Activated gamma-delta T cell (primary cell): Measurements from ENCODE around the gene DAPK3.
"Not testable (repeated sequence)": the region's sequence is repeated elsewhere in the genome, so short reads cannot be mapped to it uniquely, and the experiment has no call there.

Experiments
- DNase-seq: peaks from one replicate; lab custom pipeline; 2025; lab: John Stamatoyannopoulos, UW

The DAPK3 gene

DNA sequence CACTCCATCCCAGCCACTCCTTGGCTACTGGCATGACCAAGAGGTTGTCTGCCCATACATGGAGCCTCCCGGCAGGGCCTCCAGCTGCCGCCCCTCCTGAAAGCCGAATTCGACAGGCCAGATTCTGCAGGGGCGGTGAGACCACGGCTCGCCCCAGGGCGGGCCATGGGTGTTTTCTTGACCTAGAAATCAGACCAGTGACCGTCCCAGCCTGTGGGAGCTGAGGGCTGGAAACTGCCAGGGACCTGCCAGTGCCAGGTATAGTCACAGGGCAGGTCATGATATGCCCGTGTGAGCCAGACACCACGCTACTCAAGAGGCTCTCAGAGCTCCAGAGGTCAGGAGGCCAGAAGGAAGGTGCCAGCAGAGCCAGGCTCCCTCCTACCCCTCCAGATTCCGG, 16.8 kb downstream of the DAPK3 start:
- no peak for DNase-seq

DNA sequence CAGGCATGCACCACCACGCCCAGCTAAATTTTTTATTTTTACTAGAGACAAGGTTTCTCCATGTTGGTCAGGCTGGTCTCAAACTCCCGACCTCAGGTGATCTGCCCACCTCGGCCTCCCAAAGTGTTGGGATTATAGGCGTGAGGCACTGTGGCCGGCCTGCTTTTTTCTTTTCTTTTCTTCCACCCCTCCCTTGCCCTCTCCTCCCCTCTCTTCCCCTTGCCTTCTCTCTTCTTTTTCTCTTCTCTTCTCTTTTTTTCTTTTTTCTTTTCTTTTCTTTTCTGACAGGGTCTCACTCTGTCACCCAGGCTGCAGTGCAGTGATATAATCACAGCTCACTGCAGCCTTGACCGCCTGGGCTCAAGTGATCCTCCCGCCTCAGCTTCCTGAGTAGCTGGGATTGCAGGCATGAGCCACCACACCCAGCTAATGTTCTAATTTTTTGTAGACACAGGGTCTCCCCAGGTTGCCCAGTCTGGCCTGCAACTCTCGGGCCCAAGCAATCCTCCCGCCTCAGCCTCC, 18.1 kb downstream of the DAPK3 start:
- DNase-seq: not testable (repeated sequence)

GRCh38 chr19:3950871-3951861, 19.7 kb downstream of the DAPK3 start:
- no peak for DNase-seq

DNA sequence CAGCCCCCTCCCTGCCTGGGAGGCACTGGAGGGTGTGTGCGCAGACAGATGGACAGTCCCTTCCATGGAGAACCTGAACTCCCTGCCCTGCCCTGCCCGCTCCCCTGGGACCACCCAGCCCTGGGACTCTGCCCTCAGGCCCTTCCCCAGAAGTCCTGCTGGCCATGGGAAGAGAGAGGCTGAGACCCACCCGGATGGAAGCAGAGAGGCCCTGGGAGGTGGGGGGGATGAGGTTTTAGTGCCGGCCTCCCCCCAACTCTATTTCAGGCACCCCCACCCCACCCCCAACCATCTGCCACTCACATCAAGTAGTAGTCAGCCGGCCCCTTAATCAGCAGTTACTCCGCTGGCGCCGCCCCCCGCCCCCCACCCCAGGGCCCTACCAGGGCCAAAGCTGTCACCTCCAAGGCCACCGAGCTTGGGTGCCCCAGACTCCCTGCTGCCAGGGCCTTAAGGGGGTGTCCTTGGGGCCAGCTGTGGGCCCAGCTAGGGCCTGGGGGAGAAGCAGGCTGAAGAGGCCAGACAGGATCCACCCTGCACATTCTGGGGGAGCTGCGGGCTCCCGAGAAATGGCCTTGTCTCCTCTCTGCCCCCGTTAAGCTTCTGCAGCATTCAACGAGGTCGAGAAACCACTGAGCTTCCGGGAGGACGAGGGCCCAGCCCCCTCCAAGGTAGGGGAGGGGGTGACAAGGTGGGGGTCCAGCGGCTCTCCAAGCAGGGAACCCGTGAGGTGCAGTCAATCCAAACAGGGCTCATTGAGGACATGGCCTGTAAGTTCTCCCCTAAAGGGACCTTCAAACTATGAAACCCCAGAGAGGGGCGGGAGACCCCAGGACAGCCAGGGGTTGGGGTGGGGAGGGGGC, 20.7 kb downstream of the DAPK3 start:
- DNase-seq: no peak

GRCh38 chr19:3949294-3949693, 21.6 kb downstream of the DAPK3 start:
- DNase-seq: no peak

GRCh38 chr19:3947316-3947933, 23.5 kb downstream of the DAPK3 start:
- not testable (repeated sequence) for DNase-seq

DNA sequence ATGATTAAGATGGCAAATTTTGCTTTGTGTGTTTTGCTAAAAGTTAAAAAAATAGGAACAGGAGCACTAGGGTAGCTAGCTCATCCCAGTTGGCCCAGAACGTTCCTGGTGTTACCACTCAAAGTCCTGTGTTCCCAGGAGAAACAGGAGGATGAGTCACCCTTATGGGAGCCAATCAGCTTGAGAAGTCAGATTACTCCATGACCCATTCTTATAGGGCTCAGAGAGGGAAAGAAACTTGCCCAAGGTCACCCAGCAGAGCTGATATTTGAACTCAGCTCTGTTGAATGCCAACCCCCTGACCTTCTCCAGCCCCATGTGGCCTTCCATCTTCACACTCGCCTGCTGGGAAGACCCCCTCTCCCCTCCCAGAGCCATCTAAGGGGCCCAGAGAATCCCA, 25.1 kb downstream of the DAPK3 start:
- no peak for DNase-seq

GRCh38 chr19:3944018-3944721, 26.7 kb downstream of the DAPK3 start:
- no peak for DNase-seq

DNA sequence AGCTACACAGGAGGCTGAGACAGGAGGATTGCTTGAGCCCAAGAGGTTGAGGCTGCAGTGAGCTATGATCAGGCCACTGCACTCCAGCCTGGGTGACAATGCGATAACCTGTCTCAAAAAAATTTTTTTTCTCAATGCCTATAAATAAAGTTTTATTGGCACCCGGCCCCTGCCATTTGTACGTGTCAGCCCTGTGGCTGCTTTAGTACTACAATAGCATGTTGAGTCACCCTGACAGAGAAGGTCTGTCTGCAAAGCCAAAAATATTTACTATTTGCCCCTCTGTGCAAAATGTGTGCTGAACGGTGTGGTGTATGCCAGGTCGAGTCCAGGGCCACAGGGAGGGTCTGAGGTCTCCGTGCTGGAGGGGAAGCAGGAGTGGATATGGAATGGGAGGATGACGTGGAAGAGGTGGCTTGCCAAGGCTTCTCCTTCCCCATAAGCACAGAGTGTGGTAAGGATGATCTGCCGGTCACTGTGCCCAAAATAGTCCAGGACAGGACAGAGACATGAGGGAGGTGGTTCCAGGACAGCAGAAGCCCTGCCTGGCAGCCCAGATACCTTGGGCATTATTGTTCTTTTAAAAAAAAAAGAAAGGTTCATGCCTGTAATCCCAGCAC, 28.0 kb downstream of the DAPK3 start:
- DNase-seq: no peak

GRCh38 chr19:3938300-3938950, 32.5 kb downstream of the DAPK3 start:
- DNase-seq: not testable (repeated sequence)

- no peak for DNase-seq
These were observed 34.1 kb downstream of the DAPK3 start for GRCh38 chr19:3936506-3937442.

DNA sequence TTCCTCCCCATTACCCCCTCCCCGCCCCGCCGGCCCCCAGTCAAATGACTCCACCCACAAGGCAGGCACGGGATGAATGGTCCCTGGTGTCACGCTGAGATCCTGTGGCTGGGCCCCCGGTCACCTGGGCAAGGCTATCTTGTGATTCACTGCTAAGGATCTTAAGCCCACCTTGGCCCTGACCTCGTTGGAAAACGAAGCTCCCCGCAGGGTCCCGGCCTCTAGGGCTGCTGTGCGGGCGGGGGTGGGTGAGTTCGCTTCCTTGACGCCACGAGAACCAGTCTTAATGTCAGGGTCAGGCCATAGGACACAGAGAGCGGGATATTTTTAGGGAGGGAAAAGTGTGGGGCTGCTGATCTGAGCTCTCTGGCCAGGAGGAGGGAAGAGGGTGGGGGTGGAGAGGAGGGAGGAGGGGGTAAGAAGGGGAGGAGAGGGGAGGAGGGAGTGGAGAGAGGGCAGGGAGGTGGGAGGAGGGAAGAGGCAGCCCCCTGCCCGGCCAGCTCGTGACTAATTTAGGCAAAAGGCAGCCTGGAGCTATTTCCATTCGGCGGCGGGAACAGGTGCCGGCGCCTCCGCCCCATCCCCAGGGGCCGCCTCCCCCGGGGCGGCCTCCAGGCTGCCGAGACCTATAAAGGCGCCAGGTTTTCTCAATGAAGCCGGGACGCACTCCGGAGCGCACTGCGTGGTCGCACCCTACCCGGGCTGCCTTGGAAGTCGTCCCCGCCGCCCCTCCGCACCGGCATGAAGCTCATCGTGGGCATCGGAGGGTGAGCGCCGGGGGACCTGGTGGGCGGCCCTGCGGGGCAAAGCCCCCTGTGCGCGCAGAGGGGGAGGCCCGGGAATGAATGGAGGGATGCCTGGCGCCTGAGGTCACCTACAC, 37.7 kb downstream of the DAPK3 start, which contains the start of gene NMRK2:
Gene NMRK2, plus strand, starts transcription at position 139 of the 880 bp plus-strand sequence. Its CDS starts 603 bp downstream, at position 742.
- no peak for DNase-seq

DNA sequence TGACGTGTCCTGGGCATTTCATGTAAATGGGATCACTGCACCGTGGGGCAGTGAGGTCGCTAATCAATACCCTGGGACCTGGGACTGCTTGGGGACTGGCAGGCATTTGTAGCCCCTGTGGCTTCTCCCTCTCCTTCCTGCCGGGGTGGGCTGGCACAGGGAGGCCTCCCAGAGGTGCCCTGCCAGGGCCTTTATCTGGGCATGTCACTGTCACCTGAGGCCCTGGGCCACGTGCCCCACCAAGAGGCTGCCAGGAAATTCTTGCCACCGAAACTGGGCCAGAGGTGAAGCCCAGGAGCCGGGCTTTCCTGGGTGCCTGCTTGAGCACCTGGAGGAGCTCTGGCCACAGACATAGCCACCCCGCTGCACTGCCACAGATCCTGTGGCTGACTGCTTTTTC, 39.9 kb downstream of the DAPK3 start:
- no peak for DNase-seq

GRCh38 chr19:3923912-3924311, 47.0 kb downstream of the DAPK3 start:
- DNase-seq: no peak

GRCh38 chr19:3923096-3923758, 47.7 kb downstream of the DAPK3 start:
- DNase-seq: no peak

GRCh38 chr19:3919793-3920192, 51.1 kb downstream of the DAPK3 start:
- DNase-seq: no peak

DNA sequence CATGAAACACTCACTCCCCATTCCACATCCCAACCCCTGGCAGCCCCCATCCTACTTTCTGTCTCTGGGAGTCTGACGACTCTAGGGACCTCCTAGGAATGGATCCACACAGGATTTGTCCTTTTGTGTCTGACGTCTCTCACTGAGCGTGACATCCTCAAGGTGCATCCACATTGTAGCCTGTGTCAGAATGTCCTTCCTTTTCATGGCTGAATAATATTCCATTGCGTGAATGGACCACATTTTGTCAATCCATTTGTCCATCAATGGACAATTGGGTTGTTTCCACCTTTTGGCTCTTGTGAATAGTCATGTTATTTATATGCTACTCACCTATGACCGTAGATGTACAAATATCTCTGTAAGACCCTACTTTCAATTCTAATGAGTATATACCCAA, 54.9 kb downstream of the DAPK3 start:
- no peak for DNase-seq
